DOHH2 (cell line): Measurements from ENCODE around the gene VPS37C.

Experiments used
- EZH2phosphoT487 ChIP-seq: fragments of 200-600 bp; sonication (generic); IDR thresholded peaks from 2 replicates; pipeline ENCODE4 v1.6.1; 2017; ENCODE audit warnings: borderline replicate concordance, mild to moderate bottlenecking, antibody characterized with exemption, low read length, moderate library complexity, mixed read lengths
- TF ChIP-seq, protein P1 (sequence below): fragments of 200-600 bp; sonication (generic); IDR thresholded peaks from one replicate; pipeline ENCODE4 v1.5.1; 2014; ENCODE audit warnings: antibody characterized with exemption, mild to moderate bottlenecking, low read depth, low read length; ENCODE audit not compliant: poor library complexity, severe bottlenecking

DNA sequence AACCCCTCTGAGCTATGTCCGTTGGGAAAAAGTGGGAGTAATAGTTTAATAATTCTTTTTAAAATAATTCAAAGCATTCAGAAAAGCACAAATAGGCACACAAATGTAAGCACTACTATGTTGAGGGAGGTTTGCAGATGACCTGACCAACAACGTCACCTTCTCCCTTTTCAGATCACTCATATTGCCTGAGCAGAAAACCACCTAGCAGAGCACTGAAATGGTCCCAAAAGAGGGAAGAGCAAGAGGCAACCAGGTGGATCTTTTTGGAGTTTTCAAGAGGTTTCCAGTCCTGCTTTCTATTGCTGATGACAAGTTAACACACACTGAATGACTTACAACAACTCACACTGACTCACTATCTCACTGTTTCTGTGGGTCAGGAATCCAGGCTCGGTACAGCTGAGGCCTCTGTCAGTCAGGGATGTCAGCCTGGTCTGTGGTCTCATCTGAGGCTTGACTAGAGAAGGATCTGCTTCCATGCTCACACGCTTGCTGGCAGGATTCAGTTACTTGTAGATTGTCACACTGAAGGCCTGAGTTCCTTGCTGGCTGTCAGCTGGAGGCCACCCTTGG is 37.8 kb upstream of the VPS37C start:
- TF ChIP-seq, protein P1, sequence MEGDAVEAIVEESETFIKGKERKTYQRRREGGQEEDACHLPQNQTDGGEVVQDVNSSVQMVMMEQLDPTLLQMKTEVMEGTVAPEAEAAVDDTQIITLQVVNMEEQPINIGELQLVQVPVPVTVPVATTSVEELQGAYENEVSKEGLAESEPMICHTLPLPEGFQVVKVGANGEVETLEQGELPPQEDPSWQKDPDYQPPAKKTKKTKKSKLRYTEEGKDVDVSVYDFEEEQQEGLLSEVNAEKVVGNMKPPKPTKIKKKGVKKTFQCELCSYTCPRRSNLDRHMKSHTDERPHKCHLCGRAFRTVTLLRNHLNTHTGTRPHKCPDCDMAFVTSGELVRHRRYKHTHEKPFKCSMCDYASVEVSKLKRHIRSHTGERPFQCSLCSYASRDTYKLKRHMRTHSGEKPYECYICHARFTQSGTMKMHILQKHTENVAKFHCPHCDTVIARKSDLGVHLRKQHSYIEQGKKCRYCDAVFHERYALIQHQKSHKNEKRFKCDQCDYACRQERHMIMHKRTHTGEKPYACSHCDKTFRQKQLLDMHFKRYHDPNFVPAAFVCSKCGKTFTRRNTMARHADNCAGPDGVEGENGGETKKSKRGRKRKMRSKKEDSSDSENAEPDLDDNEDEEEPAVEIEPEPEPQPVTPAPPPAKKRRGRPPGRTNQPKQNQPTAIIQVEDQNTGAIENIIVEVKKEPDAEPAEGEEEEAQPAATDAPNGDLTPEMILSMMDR: no peak
- TF ChIP-seq EZH2phosphoT487: no peak
